ENCODE results near the gene RAB33B. TPM values are rescaled to one million over a fixed set of nuclear protein-coding genes. Genes with fewer than 3 reads are reported as not detected.

The RAB33B gene
- total and polyA plus RNA-seq, 4 donors, result 3.8 to 24.8 (median 7.0) TPM

DNA sequence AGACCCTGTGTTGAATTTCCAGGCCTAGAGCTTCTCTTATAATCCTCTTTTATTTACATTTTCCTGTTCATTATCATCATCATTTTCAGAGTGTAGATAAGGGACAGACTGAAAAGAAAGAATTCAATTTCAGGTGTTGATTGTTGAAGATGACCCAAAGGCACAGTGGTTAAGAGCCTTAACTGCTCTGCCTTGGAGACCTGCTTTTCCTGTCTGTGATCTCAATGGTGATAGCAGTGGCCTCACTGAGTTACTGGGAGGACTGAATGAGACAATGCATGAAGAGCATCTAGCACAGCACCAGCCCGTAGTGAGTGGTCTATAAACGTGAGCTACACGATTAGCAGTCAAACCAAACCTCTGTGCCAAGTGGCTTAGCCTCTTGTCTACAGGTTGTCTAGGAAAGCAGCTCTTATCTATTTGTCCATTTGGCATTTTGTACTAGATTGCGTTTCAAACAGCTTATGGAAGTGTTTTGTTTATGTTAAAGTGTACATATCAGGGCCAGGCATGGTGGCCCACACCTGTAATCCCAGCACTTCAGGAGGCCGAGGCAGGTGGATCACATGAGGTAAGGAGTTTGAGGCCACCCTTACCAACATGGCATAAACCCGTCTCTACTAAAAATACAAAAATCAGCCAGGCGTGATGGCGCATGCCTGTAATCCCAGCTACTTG lies 60.6 kb downstream of the RAB33B start:
- Histone ChIP-seq H3K9ac (ENCODE audit: insufficient read depth in 1 of 2, low read length in 2 of 2) (no peak overlapping the region), H3K27ac (ENCODE audit: low read depth in 1 of 2, low read length in 1 of 2) (no peak overlapping the region), H3K9me3 (ENCODE audit: control insufficient read depth in 4 of 4, insufficient read depth in 3 of 4, low read length in 3 of 4) (no peaks in the 10 kb centered on the region), H3K27me3 (ENCODE audit: control insufficient read depth in 3 of 3, insufficient read depth in 3 of 3, low read length in 2 of 3) (no peaks in the 10 kb centered on the region), H3K4me1 (ENCODE audit: control insufficient read depth in 5 of 5, insufficient read depth in 5 of 5, low read length in 5 of 5) (peaks cover 0 to 9% (median 1%) of the 10 kb centered on the region in 5 donors), H3K4me3 (no peak overlapping the region), H3K36me3 (ENCODE audit: control insufficient read depth in 4 of 4, insufficient read depth in 4 of 4, low read length in 4 of 4) (peaks cover 30 to 36% (median 35%) of the 10 kb centered on the region in 4 donors)
- TF ChIP-seq, protein P1, sequence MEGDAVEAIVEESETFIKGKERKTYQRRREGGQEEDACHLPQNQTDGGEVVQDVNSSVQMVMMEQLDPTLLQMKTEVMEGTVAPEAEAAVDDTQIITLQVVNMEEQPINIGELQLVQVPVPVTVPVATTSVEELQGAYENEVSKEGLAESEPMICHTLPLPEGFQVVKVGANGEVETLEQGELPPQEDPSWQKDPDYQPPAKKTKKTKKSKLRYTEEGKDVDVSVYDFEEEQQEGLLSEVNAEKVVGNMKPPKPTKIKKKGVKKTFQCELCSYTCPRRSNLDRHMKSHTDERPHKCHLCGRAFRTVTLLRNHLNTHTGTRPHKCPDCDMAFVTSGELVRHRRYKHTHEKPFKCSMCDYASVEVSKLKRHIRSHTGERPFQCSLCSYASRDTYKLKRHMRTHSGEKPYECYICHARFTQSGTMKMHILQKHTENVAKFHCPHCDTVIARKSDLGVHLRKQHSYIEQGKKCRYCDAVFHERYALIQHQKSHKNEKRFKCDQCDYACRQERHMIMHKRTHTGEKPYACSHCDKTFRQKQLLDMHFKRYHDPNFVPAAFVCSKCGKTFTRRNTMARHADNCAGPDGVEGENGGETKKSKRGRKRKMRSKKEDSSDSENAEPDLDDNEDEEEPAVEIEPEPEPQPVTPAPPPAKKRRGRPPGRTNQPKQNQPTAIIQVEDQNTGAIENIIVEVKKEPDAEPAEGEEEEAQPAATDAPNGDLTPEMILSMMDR (IDR thresholded peaks at IDR 0.05; ENCODE audit: control extremely low read depth, extremely low read depth), result no peak
- 92 to 93% methylated on average over 8 of the region's 8 CpGs for WGBS, 2 donors
- DNase-seq (no peak), ATAC-seq (ENCODE audit: insufficient read depth, low FRiP score) (no peak)

DNA sequence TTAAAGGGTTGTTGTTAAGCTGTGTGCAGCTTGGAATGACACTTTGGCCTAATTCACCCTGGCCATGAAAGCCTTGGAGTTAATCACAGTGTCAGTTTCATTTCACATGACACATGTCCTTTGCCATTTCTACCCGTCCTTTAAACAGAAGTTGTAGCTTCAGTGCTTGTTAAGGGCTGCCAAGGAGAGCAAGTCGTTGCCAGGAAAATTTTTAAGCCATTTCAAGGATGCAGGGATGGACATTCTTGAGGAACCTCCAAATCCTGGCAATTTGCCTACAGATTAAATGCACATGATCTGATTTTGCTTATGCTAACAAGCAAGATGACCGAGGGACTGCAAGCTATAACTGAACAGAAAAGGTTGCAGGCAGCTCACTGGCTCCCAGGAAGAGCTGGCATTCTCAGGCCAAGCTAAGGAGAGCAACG lies 61.6 kb downstream of the RAB33B start:
- TF ChIP-seq, protein P1 (IDR thresholded peaks at IDR 0.05; ENCODE audit: control extremely low read depth, extremely low read depth), result no peak
- H3K27ac ChIP-seq (ENCODE audit: low read depth in 1 of 2, low read length in 1 of 2), result peak overlapping the region in 1 of 2 donors; percentile 56
- H3K4me1 ChIP-seq (ENCODE audit: control insufficient read depth in 5 of 5, insufficient read depth in 5 of 5, low read length in 5 of 5), result peaks cover 0 to 9% (median 0%) of the 10 kb centered on the region in 5 donors
- no peak overlapping the region for H3K4me3 ChIP-seq
- H3K9ac ChIP-seq (ENCODE audit: insufficient read depth in 1 of 2, low read length in 2 of 2), result no peak overlapping the region
- ATAC-seq (ENCODE audit: insufficient read depth, low FRiP score) (no peak), DNase-seq (peak in 1 of 3 donors; percentile 46)
- WGBS, 2 donors, result 64 to 78% methylated on average over 4 of the region's 4 CpGs
- peaks cover 21 to 33% (median 29%) of the 10 kb centered on the region in 4 donors for H3K36me3 ChIP-seq (ENCODE audit: control insufficient read depth in 4 of 4, insufficient read depth in 4 of 4, low read length in 4 of 4)
- no peaks in the 10 kb centered on the region for H3K27me3 ChIP-seq (ENCODE audit: control insufficient read depth in 3 of 3, insufficient read depth in 3 of 3, low read length in 2 of 3)
- no peaks in the 10 kb centered on the region for H3K9me3 ChIP-seq (ENCODE audit: control insufficient read depth in 4 of 4, insufficient read depth in 3 of 4, low read length in 3 of 4)

DNA sequence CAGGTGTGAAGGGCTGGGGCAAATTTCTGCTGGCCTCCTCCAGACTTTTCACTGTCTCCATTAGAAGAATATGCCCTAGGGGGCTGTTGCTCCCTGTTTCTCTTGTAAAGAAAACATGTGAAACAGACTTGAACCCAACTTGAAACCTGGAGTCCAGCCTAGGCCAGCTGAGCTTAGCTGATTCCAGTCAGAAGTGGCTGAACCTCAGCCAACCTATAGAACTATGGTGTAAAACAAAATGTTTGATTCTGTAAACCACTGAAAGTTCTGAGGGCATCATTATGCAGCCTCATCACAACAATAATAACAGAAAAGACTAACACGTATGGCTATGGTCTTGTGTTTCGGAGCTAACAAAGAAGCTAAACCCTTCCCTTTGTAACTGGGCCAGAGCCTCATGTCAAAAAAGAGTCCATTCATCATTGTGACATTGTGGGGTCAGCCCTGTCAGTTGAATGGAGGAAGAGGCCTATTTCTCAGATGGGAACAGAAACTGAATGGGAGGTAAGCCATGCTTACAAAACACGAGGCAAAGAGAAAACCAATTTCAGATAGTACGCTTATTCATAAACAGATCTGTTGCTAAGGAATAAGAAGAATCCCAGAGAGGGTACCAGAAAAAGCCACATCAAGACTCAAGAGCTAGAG lies 68.0 kb downstream of the RAB33B start:
- Histone ChIP-seq H3K4me1 (ENCODE audit: control insufficient read depth in 5 of 5, insufficient read depth in 5 of 5, low read length in 5 of 5) (peaks cover 0 to 3% (median 0%) of the 10 kb centered on the region in 5 donors), H3K4me3 (no peak overlapping the region), H3K9ac (ENCODE audit: insufficient read depth in 1 of 2, low read length in 2 of 2) (no peak overlapping the region), H3K27me3 (ENCODE audit: control insufficient read depth in 3 of 3, insufficient read depth in 3 of 3, low read length in 2 of 3) (peaks cover 0 to 2% (median 0%) of the 10 kb centered on the region in 3 donors), H3K36me3 (ENCODE audit: control insufficient read depth in 4 of 4, insufficient read depth in 4 of 4, low read length in 4 of 4) (peaks cover 26 to 55% (median 31%) of the 10 kb centered on the region in 4 donors), H3K27ac (ENCODE audit: low read depth in 1 of 2, low read length in 1 of 2) (no peak overlapping the region), H3K9me3 (ENCODE audit: control insufficient read depth in 4 of 4, insufficient read depth in 3 of 4, low read length in 3 of 4) (no peaks in the 10 kb centered on the region)
- ATAC-seq (ENCODE audit: insufficient read depth, low FRiP score) (no peak), DNase-seq (no peak)
- 77 to 78% methylated on average over 4 of the region's 4 CpGs for WGBS, 2 donors
- TF ChIP-seq, protein P1 (IDR thresholded peaks at IDR 0.05; ENCODE audit: control extremely low read depth, extremely low read depth), result no peak
